Activated T-helper 1 cell treated with anti-CD3 and anti-CD28 coated beads, Interleukin-2, amount 50 U/mL, for 16 hours (primary cell): Measurements from ENCODE around the gene ADAM22.
"Not testable (repeated sequence)": the region's sequence is repeated elsewhere in the genome, so short reads cannot be mapped to it uniquely, and the experiment has no call there.

Experiments
- DNase-seq, 2 donors: peaks; one replicate each; pipeline ENCODE4 v3.0.0-alpha.2; 2020; ENCODE audit warnings: low read depth in 1 of 2, low spot score in 1 of 2

The ADAM22 gene

DNA sequence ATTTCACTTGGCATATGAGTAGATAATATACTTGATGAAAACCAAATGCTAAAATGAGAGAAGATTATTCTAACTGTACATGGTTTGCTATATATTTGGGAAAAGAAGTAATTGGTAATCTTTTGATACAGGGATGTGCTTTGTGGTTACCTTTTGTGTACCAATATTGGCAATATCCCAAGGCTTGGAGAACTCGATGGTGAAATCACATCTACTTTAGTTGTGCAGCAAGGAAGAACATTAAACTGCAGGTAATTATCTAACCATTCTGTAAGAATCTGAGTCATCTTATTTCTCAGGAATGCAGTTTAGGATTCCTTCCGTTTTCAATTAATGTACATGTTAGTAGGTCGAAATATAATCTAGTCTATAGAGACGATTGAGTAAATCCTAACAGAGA lies 221.7 kb downstream of the ADAM22 start:
- no peak for DNase-seq

GRCh38 chr7:88156356-88156755 lies 222.3 kb downstream of the ADAM22 start:
- DNase-seq = no peak

DNA sequence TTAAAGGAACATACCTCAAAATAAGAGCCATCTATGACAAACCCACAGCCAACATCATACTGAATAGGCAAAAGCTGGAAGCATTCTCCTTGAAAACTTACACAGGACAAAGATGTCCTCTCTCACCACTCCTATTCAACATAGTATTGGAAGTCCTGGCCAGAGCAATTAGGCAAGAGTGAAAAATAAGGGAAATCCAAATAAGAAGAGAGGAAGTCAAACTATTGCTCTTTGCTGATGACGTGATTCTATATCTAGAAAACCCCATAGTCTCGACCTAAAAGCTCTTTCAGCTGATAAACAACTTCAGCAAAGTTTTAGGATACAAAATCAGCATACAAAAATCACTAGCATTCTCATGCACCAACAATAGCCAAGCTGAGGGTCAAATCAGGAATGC lies 225.7 kb downstream of the ADAM22 start:
- DNase-seq = not testable (repeated sequence)

DNA sequence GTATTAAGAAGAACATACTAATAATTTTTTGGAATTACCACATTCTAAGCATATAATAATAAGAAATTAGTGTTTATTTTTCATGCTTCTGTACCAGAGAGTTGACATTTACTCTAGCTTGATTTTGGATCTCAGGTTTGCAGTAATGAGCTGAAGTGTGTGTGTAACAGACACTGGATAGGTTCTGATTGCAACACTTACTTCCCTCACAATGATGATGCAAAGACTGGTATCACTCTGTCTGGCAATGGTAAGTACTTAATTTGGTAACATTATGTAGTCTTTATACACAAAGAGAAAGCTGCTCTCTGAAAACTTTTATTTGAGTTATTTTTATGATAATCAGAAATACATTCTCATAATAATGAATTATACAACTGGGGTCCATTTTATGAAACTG lies 231.6 kb downstream of the ADAM22 start:
- DNase-seq = no peak

GRCh38 chr7:88167223-88167622 lies 233.2 kb downstream of the ADAM22 start:
- DNase-seq = no peak

DNA sequence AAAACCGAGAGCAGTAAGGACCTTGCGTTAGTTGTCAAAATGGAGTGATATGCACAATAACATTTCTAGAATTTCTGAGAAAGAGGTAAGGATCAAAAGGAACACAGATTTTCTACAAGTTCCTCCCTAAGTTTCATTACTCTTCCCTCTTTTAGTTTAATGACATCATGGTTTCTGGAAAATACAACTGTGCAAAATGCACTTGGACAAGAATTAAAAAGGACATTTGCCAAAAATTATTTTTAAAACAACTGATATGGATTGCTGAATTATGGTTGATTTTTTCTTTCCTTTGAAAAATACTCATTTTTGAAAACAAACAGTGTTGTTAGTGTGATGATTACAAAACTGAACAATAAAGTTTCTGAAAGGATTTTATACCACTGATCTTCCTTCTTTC lies 233.7 kb downstream of the ADAM22 start:
- no peak for DNase-seq

GRCh38 chr7:88169717-88170320 lies 235.8 kb downstream of the ADAM22 start:
- DNase-seq = no peak

GRCh38 chr7:88172842-88173241 lies 238.8 kb downstream of the ADAM22 start:
- no peak for DNase-seq

DNA sequence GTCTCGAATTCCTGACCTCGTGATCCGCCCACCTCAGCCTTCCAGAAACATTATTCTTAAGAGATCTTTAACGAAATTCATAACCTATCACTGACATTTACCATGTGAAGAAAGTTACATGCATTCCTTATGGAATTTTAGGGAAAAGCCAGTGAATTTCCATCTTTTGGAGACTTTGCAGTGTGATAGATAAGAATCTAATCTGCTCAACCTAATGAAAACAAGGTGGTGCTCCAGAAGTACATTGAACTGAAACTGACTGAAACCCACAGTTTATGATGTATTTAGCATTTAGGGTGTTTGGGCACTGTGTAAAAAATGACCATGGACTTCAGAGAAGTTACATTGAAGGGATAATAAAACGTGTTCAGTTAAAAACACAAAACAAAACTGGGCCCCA lies 242.1 kb downstream of the ADAM22 start:
- no peak for DNase-seq

DNA sequence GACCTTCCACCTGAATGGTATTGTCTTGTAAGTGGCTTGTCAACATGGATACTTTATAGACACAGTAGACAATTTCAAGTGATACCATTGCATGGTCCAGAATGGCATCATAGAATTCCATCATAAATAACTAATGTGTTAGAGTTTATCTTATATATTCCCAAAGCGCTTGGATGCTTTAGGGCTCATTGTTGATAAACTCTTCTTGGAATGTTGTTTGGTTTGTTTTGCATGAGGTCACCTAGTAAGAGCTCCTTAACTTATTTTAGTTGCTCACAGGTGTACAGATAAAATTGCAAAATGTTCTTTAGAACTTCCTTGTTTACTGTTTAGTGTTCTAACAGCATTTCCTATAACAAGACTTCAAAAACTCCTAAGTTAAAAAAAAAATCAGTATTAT lies 249.0 kb downstream of the ADAM22 start:
- DNase-seq = no peak

DNA sequence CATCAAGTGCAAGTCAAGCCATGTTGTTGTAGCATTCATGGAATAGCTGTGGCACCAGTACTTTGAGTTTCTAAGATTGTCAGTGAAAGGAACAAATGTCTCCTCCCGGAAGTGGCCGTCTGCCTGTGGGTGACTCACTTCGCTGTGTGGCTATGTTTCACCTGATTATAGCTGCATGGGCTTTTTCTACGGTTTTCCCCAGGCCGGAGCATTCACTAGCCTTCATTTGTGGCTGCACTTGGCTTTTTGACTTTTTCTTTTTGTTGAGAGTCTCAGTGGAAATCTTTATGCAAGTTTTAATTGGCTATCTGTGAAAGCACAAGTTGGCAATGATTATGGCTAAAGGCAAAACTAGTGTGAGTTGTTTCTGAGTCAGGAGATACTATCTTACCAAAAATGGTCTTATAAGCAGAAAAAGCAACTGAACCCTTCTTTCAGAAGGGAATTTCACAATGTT lies 250.8 kb downstream of the ADAM22 start:
- no peak for DNase-seq

GRCh38 chr7:88185650-88186049 lies 251.6 kb downstream of the ADAM22 start:
- no peak for DNase-seq

DNA sequence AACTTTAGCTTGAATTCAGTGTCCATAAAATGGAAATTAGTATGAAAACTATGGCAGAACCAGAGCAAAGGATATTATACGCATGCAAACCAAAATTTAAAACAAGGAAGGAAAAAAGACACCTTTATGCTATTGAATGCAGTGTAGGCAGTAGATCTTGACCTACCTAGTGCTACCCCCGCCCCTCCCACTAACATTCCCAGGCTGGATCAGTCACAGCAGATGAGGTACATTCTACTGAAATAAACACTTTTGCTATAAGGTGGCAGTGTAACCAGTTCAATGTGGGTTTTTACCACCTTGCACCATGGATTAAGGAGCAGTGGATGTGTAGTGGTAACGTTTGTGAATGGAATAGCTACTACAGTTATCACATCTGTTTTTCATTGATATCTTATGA lies 257.9 kb downstream of the ADAM22 start:
- no peak for DNase-seq

GRCh38 chr7:88200261-88200660 lies 266.2 kb downstream of the ADAM22 start:
- no peak for DNase-seq

DNA sequence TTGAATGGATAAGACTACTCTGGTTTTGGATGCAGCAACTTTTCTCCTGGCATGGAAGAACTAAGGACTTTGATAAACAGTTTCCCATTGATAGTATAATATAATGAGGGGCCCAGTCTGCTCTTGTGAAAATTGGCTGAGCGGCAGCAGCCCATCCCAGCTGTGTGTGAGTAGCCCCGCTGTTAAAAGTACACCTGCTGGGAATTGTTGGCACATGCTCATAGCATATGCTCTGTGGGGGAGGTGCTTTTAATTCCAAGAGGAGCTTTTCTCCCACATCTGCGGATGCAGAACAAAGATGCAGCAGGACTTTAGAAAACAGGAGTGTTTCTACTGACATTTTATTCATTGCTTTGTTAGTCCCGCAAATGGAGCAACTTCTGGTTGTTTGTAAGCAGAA lies 266.7 kb downstream of the ADAM22 start:
- DNase-seq = no peak

DNA sequence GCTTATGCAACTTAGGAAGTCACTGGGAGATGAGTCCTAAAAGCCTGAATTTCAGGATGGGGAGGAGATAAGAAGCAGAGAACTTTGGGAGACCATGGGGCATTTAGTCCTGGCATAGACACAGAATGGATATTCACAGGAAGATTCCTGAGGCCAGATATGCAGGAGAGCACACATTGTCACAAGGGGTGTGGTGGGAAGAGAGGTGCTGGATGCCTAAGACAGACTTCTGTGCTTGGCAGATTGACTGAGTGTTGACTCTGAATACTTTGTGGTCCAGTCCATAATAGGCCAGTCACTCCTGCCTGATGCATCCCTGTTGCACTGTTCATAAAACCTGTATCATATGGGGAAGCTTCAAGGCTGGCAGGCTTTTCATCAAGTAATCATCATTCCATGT lies 267.3 kb downstream of the ADAM22 start:
- DNase-seq = no peak

- no peak for DNase-seq
These were observed 268.2 kb downstream of the ADAM22 start for GRCh38 chr7:88202278-88202677.

- DNase-seq = no peak
These were observed 268.7 kb downstream of the ADAM22 start for GRCh38 chr7:88202799-88203198.

- DNase-seq = no peak
These were observed 269.4 kb downstream of the ADAM22 start for GRCh38 chr7:88203401-88203800.

GRCh38 chr7:88204525-88205110 lies 270.6 kb downstream of the ADAM22 start:
- DNase-seq = no peak

- no peak for DNase-seq
These were observed 271.1 kb downstream of the ADAM22 start for GRCh38 chr7:88205179-88205578.

GRCh38 chr7:88206254-88206653 lies 272.2 kb downstream of the ADAM22 start:
- no peak for DNase-seq

DNA sequence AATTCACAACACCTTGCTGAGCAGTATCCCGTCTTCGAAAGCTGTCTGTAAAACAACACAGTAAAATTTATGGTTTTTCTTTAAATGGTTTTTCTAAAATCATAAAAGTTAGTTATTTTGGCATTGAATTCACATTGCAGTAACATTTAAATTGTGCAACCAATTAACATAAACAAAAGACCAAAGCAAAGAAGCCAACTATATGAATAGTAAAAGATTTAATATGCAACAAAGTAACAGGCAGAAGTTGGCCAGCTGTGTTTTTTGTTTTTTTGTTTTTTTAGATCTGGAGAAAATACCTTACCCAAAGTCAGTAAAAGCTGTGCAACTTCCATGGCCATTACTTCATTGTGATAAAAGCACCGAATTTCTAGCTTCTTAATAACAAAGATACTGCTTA lies 274.5 kb downstream of the ADAM22 start:
- no peak for DNase-seq
